CD4-positive, alpha-beta T cell (primary cell): ENCODE data around the gene LRG1. TPM values are rescaled to one million over a fixed set of nuclear protein-coding genes. Genes with fewer than 3 reads are reported as not detected.
"Not testable (repeated sequence)": the region's sequence is repeated elsewhere in the genome, so short reads cannot be mapped to it uniquely, and the experiment has no call there.

Experiments
- ATAC-seq: fragments of 200-7000 bp; cut with Tn5 transposase; one replicate; pipeline ENCODE4 v1.10.0; 2022; ENCODE audit warnings: mild to moderate bottlenecking; ENCODE audit not compliant: poor library complexity
- CTCF ChIA-PET: fragments of 350-600 bp; sonication (Branson Sonifier 250); formaldehyde crosslinking; loops from one replicate; lab custom pipeline; 2021; ENCODE audit warnings: antibody characterized with exemption, inconsistent platforms; lab: Charles Lee
- POLR2A ChIA-PET: fragments of 350-600 bp; sonication (Branson Sonifier 250); formaldehyde crosslinking; loops from one replicate; lab custom pipeline; 2021; ENCODE audit warnings: antibody characterized with exemption, inconsistent platforms; lab: Charles Lee
- DNase-seq, 14 experiments: peaks; one replicate each; pipeline ENCODE4 v3.0.0-alpha.2; 2013 to 2020; ENCODE audit warnings: mixed read lengths in 2 of 14
- H3K27ac ChIP-seq, 2 donors: one replicate each; pipeline versions ENCODE4 v1.5.1 to v1.7.0; 2013; ENCODE audit warnings: low read length in 2 of 2, low read depth in 1 of 2, mild to moderate bottlenecking in 1 of 2
- H3K27me3 ChIP-seq, 2 experiments: 1 replicate in 1 of 2; 2 replicates in 1 of 2; pipeline versions ENCODE4 v1.6.1 to v1.7.0; 2013; ENCODE audit warnings: low read length in 2 of 2, control low read depth in 1 of 2, mild to moderate bottlenecking in 1 of 2, moderate library complexity in 1 of 2; ENCODE audit not compliant: insufficient read depth in 2 of 2, control insufficient read depth in 1 of 2
- H3K36me3 ChIP-seq: one replicate; pipeline ENCODE4 v1.6.1; 2013; ENCODE audit warnings: low read length, control low read depth; ENCODE audit not compliant: insufficient read depth
- H3K4me1 ChIP-seq: one replicate; pipeline ENCODE4 v1.6.1; 2013; ENCODE audit warnings: low read length, control low read depth; ENCODE audit not compliant: insufficient read depth
- H3K4me3 ChIP-seq: one replicate; pipeline ENCODE4 v1.5.1; 2013; ENCODE audit warnings: mild to moderate bottlenecking, low read length, moderate library complexity
- H3K9me3 ChIP-seq, 2 experiments: 1 replicate in 1 of 2; 2 replicates in 1 of 2; pipeline versions ENCODE4 v1.6.1 to v1.7.0; 2013; ENCODE audit warnings: low read length in 2 of 2, mild to moderate bottlenecking in 2 of 2, control low read depth in 1 of 2, moderate library complexity in 1 of 2; ENCODE audit not compliant: control insufficient read depth in 1 of 2, insufficient read depth in 1 of 2
- H3K27ac Mint-ChIP-seq: one replicate; pipeline ENCODE4 v1.8.0; 2020; ENCODE audit warnings: mixed read lengths
- H3K27me3 Mint-ChIP-seq: one replicate; pipeline ENCODE4 v1.8.0; 2021; ENCODE audit warnings: mixed read lengths
- H3K36me3 Mint-ChIP-seq: one replicate; pipeline ENCODE4 v1.8.0; 2021; ENCODE audit warnings: low read depth, mixed read lengths
- H3K4me1 Mint-ChIP-seq: one replicate; pipeline ENCODE4 v1.8.0; 2021; ENCODE audit warnings: low read depth, mixed read lengths
- H3K4me3 Mint-ChIP-seq: one replicate; pipeline ENCODE4 v1.8.0; 2020; ENCODE audit warnings: mild to moderate bottlenecking, mixed read lengths
- H3K9me3 Mint-ChIP-seq: one replicate; pipeline ENCODE4 v1.8.0; 2020; ENCODE audit warnings: mixed read lengths
- CTCF ChIP-seq: fragments of 200-600 bp; IDR thresholded peaks from one replicate; pipeline ENCODE4 v1.8.0; 2022; ENCODE audit warnings: antibody characterized with exemption, mild to moderate bottlenecking
- intact Hi-C, 2 experiments: fragments of 100-400 bp; cut with DNase I in 1 of 2; cut with micrococcal nuclease in 1 of 2; formaldehyde crosslinking; loops; one replicate each; pipeline versions ENCODE4 v1.15.1 to v1.9.0; 2023 to 2025; cut with DNase I, micrococcal nuclease
- total RNA-seq, 174 experiments: library from RNA in 2 of 174; stranded (reverse) in 2 of 174; gene quantifications; one replicate each; pipeline ENCODE4 v1.2.3 and lab custom pipeline; 2021 to 2026

Gene LRG1
- total RNA-seq, 2 experiments from 2014 or later = not detected

- no peaks in the 10 kb centered on the region for H3K9me3 Mint-ChIP-seq
- ChIA-PET CTCF (no interaction called here), POLR2A (no interaction called here)
- intact Hi-C loops = loop anchor here in 1 of 2 experiments (5.0 kb wide), 1 partner anchor 282 kb away; the partner anchor contains the start of gene YJU2
- ATAC-seq (no peak), DNase-seq (no peak)
- no peak for TF ChIP-seq CTCF
- no peaks in the 10 kb centered on the region for H3K4me1 Mint-ChIP-seq
- H3K4me1 ChIP-seq = no peaks in the 10 kb centered on the region
- no peak overlapping the region for H3K27ac ChIP-seq
- no peak overlapping the region for H3K27ac Mint-ChIP-seq
- H3K9me3 ChIP-seq = no peaks in the 10 kb centered on the region
- H3K27me3 Mint-ChIP-seq = peaks cover 7% of the 10 kb centered on the region
- H3K4me3 Mint-ChIP-seq = no peak overlapping the region
- no peaks in the 10 kb centered on the region for H3K27me3 ChIP-seq
- H3K36me3 Mint-ChIP-seq = no peaks in the 10 kb centered on the region
- no peaks in the 10 kb centered on the region for H3K36me3 ChIP-seq
- no peak overlapping the region for H3K4me3 ChIP-seq
Measured at GRCh38 chr19:4528843-4529242, 11.0 kb downstream of the LRG1 start.

GRCh38 chr19:4527377-4527776, 12.5 kb downstream of the LRG1 start:
- H3K4me3 ChIP-seq, H3K27ac Mint-ChIP-seq, H3K4me1 ChIP-seq, CTCF ChIA-PET, H3K27me3 Mint-ChIP-seq, H3K9me3 ChIP-seq, H3K27me3 ChIP-seq, H3K27ac ChIP-seq, POLR2A ChIA-PET, H3K36me3 Mint-ChIP-seq, H3K4me3 Mint-ChIP-seq, DNase-seq, ATAC-seq, H3K36me3 ChIP-seq, H3K9me3 Mint-ChIP-seq, H3K4me1 Mint-ChIP-seq: not testable (repeated sequence)
- intact Hi-C loops = loop anchor here in 1 of 2 experiments (5.0 kb wide), 1 partner anchor 280 kb away; the partner anchor contains the start of gene YJU2

- no peaks in the 10 kb centered on the region for H3K9me3 Mint-ChIP-seq
- intact Hi-C loops = loop anchor here (2.0 to 5.0 kb wide), 2 partner anchors 259 to 278 kb away; partner anchors contain the start of gene YJU2 (in 1 of the 2)
- H3K27ac Mint-ChIP-seq = no peak overlapping the region
- Histone ChIP-seq H3K4me1 (no peaks in the 10 kb centered on the region), H3K36me3 (no peaks in the 10 kb centered on the region), H3K27me3 (no peaks in the 10 kb centered on the region), H3K27ac (no peak overlapping the region), H3K9me3 (no peaks in the 10 kb centered on the region), H3K4me3 (no peak overlapping the region)
- TF ChIP-seq CTCF = no peak
- no peak for DNase-seq
- H3K4me3 Mint-ChIP-seq = no peak overlapping the region
- no peaks in the 10 kb centered on the region for H3K36me3 Mint-ChIP-seq
- H3K27me3 Mint-ChIP-seq = no peaks in the 10 kb centered on the region
- CTCF ChIA-PET = interaction anchor here (0.6 to 1.3 kb wide), 6 partner anchors 9 to 424 kb away, joined by 3 to 7 read pairs (median 4); partner anchors contain the start of genes PLIN5 and YJU2
- no peak for ATAC-seq
- no peaks in the 10 kb centered on the region for H3K4me1 Mint-ChIP-seq
- POLR2A ChIA-PET = interaction anchor here (0.7 kb wide), 1 partner anchor 10 kb away, joined by 3 read pairs; the partner anchor contains the start of gene PLIN5
Measured at GRCh38 chr19:4525563-4526002, 14.3 kb downstream of the LRG1 start.
